Sigmoid colon (tissue), 7 donors: ENCODE data around the gene RPL38. TPM values are rescaled to one million over a fixed set of nuclear protein-coding genes. Genes with fewer than 3 reads are reported as not detected.

Source experiments
- DNase-seq: peaks from one replicate; pipeline ENCODE4 v3.0.0-alpha.2; 2019
- H3K27ac ChIP-seq, 4 donors: fragments of 200-600 bp; sonication (generic); one replicate each; pipeline ENCODE4 v1.5.1; 2016 to 2019; ENCODE audit warnings: mild to moderate bottlenecking in 1 of 4
- H3K27me3 ChIP-seq, 3 donors: fragments of 200-600 bp; sonication (generic); one replicate each; pipeline ENCODE4 v1.5.1; 2019; ENCODE audit warnings: mild to moderate bottlenecking in 1 of 3
- H3K36me3 ChIP-seq, 4 donors: fragments of 200-600 bp; sonication (generic); one replicate each; pipeline ENCODE4 v1.5.1; 2016 to 2019
- H3K4me1 ChIP-seq, 4 donors: fragments of 200-600 bp; sonication (generic); one replicate each; pipeline ENCODE4 v1.5.1; 2017 to 2019
- H3K4me3 ChIP-seq, 4 donors: fragments of 200-600 bp; sonication (generic); one replicate each; pipeline ENCODE4 v1.5.1; 2017 to 2019; ENCODE audit warnings: mild to moderate bottlenecking in 2 of 4, moderate library complexity in 1 of 4
- H3K9me3 ChIP-seq, 4 donors: fragments of 200-600 bp in 3 of 4; sonication (generic) in 3 of 4; one replicate each; pipeline versions ENCODE4 v1.5.1 to v1.6.1; 2013 to 2019
- EP300 ChIP-seq, 4 donors: sonication (generic); formaldehyde crosslinking; IDR thresholded peaks; one replicate each; pipeline ENCODE4 v1.6.1; 2017; ENCODE audit warnings: antibody characterized with exemption in 4 of 4
- POLR2A ChIP-seq, 2 donors: fragments of 450-650 bp; IDR thresholded peaks; one replicate each; pipeline ENCODE4 v1.6.1; 2016; ENCODE audit warnings: antibody characterized with exemption in 2 of 2, mild to moderate bottlenecking in 2 of 2, moderate library complexity in 2 of 2
- POLR2AphosphoS5 ChIP-seq, 4 donors: sonication (generic); formaldehyde crosslinking; IDR thresholded peaks; one replicate each; pipeline ENCODE4 v1.6.1; 2017; ENCODE audit warnings: antibody characterized with exemption in 4 of 4
- WGBS, 2 donors: extraction: QIAGEN DNeasy Blood & Tissue Kit; methylation state at CpG; one replicate each; pipeline ENCODE4 v1.1.7; 2013; 5-methylcytosine and 5-hydroxymethylcytosine counted together
- intact Hi-C: fragments of 100-400 bp; cut with DNase I; formaldehyde crosslinking; loops from one replicate; pipeline ENCODE4 v1.15.1; 2023
- polyA plus RNA-seq, 3 donors: library from polyadenylated mRNA; stranded (reverse); fragments of 200-250 nt; gene quantifications; one replicate each; pipeline ENCODE4 v1.2.3, GENCODE V29; 2013
- total RNA-seq, 4 donors: library from RNA; depleted of rRNA; stranded (reverse); fragments of >200 nt; gene quantifications; one replicate each; pipeline ENCODE4 v1.1.0, GENCODE V29; 2016
- TF ChIP-seq, protein P1 (sequence below), 4 experiments: fragments of 450-650 bp in 3 of 4; fragments of 200-600 bp in 1 of 4; IDR thresholded peaks; one replicate each; pipeline ENCODE4 v1.5.1; 2016 to 2019; ENCODE audit warnings: antibody characterized with exemption in 4 of 4, mild to moderate bottlenecking in 3 of 4, moderate library complexity in 2 of 4
- donor health status: healthy with polysubstance abuse.
- donor health status: Bipolar disorder and iron deficiency.
- donor health status: healthy.

Gene RPL38
- total and polyA plus RNA-seq, 7 donors, result 215 to 2,321 (median 718) TPM

DNA sequence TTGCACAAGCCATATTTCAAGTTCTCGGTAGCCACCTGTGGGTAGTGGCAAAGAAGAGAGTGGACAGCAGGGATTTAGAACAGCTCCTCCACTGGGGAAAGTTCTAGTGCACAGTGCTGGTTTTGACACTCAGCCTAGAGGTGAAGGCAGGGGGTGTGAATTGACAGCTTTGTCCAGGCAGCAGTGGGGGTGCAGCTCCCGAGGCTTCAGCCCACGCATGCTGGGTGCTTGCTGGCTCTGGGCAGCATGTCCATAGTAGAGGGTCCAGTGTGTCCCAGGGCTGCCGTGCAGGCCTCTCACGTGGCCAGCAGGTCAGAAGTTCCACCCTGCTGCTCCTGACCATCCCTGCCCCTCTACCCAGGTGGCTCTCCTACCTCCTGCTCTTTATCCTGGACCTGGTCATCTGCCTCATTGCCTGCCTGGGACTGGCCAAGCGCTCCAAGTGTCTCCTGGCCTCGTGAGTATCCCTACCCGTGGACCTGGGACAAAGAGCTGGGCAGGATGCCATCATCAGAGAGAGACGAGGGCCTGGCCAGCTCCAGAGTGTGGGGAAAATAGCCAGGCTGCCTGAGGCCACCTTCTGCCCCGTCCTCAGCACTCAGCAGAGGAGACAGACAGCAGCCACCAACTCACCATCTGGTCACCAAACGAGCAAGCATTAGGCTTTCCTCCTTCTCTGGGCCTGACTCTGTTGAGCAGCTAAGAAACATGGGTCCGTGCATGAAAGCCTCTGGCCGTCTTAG, 39.7 kb downstream of the RPL38 start:
- Histone ChIP-seq H3K4me3 (no peak overlapping the region), H3K9me3 (no peaks in the 10 kb centered on the region), H3K27ac (peak overlapping the region in 1 of 4 donors; percentile 8), H3K27me3 (no peaks in the 10 kb centered on the region), H3K36me3 (no peaks in the 10 kb centered on the region), H3K4me1 (peaks cover 0 to 15% (median 5%) of the 10 kb centered on the region in 4 donors)
- TF ChIP-seq POLR2AphosphoS5 (IDR thresholded peaks at IDR 0.05) (no peak), EP300 (IDR thresholded peaks at IDR 0.05) (no peak), POLR2A (IDR thresholded peaks at IDR 0.05) (no peak)
- TF ChIP-seq, protein P1, sequence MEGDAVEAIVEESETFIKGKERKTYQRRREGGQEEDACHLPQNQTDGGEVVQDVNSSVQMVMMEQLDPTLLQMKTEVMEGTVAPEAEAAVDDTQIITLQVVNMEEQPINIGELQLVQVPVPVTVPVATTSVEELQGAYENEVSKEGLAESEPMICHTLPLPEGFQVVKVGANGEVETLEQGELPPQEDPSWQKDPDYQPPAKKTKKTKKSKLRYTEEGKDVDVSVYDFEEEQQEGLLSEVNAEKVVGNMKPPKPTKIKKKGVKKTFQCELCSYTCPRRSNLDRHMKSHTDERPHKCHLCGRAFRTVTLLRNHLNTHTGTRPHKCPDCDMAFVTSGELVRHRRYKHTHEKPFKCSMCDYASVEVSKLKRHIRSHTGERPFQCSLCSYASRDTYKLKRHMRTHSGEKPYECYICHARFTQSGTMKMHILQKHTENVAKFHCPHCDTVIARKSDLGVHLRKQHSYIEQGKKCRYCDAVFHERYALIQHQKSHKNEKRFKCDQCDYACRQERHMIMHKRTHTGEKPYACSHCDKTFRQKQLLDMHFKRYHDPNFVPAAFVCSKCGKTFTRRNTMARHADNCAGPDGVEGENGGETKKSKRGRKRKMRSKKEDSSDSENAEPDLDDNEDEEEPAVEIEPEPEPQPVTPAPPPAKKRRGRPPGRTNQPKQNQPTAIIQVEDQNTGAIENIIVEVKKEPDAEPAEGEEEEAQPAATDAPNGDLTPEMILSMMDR (IDR thresholded peaks at IDR 0.05), result no peak
- no peak for DNase-seq
- intact Hi-C loops, result no loop called here
- WGBS, 2 donors, result 74 to 88% methylated on average over 13 of the region's 13 CpGs

GRCh38 chr17:74244128-74244527, 40.6 kb downstream of the RPL38 start:
- 88 to 96% methylated on average over 10 of the region's 10 CpGs for WGBS, 2 donors

GRCh38 chr17:74244548-74244947, 41.1 kb downstream of the RPL38 start:
- no peaks in the 10 kb centered on the region for H3K27me3 ChIP-seq
- no peak overlapping the region for H3K4me3 ChIP-seq
- H3K4me1 ChIP-seq, result peaks cover 0 to 15% (median 5%) of the 10 kb centered on the region in 4 donors
- H3K9me3 ChIP-seq, result no peaks in the 10 kb centered on the region
- TF ChIP-seq, protein P1 (IDR thresholded peaks at IDR 0.05), result no peak
- TF ChIP-seq POLR2AphosphoS5 (IDR thresholded peaks at IDR 0.05), result no peak
- TF ChIP-seq EP300 (IDR thresholded peaks at IDR 0.05), result no peak
- no peak for TF ChIP-seq POLR2A (IDR thresholded peaks at IDR 0.05)
- H3K36me3 ChIP-seq, result no peaks in the 10 kb centered on the region
- H3K27ac ChIP-seq, result peak overlapping the region in 1 of 4 donors; percentile 52
- 68 to 85% methylated on average over 6 of the region's 6 CpGs for WGBS, 2 donors
- no peak for DNase-seq
- intact Hi-C loops, result no loop called here

More at GRCh38 chr17:74244128-74244527, 40.6 kb downstream of the RPL38 start:
- no peak for DNase-seq
- H3K4me1 ChIP-seq, result peaks cover 0 to 15% (median 5%) of the 10 kb centered on the region in 4 donors
- H3K9me3 ChIP-seq, result no peaks in the 10 kb centered on the region
- no peaks in the 10 kb centered on the region for H3K36me3 ChIP-seq
- TF ChIP-seq POLR2AphosphoS5 (IDR thresholded peaks at IDR 0.05) (no peak), EP300 (IDR thresholded peaks at IDR 0.05) (no peak), POLR2A (IDR thresholded peaks at IDR 0.05) (no peak)
- TF ChIP-seq, protein P1 (IDR thresholded peaks at IDR 0.05), result no peak
- intact Hi-C loops, result no loop called here
- H3K4me3 ChIP-seq, result no peak overlapping the region
- peak overlapping the region in 1 of 4 donors; percentile 8 for H3K27ac ChIP-seq
- H3K27me3 ChIP-seq, result no peaks in the 10 kb centered on the region

GRCh38 chr17:74245145-74245831, 41.8 kb downstream of the RPL38 start:
- WGBS, 2 donors, result 30 to 63% methylated on average over 21 of the region's 21 CpGs
- Histone ChIP-seq H3K9me3 (no peaks in the 10 kb centered on the region), H3K36me3 (no peaks in the 10 kb centered on the region), H3K27ac (peak overlapping the region in 3 of 4 donors; percentile 23 to 52 (median 52)), H3K27me3 (no peaks in the 10 kb centered on the region), H3K4me1 (peaks cover 0 to 13% (median 5%) of the 10 kb centered on the region in 4 donors), H3K4me3 (no peak overlapping the region)
- TF ChIP-seq EP300 (IDR thresholded peaks at IDR 0.05), result no peak
- no peak for TF ChIP-seq POLR2AphosphoS5 (IDR thresholded peaks at IDR 0.05)
- TF ChIP-seq, protein P1 (IDR thresholded peaks at IDR 0.05), result no peak
- TF ChIP-seq POLR2A (IDR thresholded peaks at IDR 0.05), result no peak
- intact Hi-C loops, result no loop called here
- no peak for DNase-seq
